Caco-2 (cell line): ENCODE measurements around the gene COL5A1. TPM values are rescaled to one million over a fixed set of nuclear protein-coding genes. Genes with fewer than 3 reads are reported as not detected.

Source experiments
- BruUV-seq: library from RNA; stranded (reverse); fragments of 400-500 nt; replicated peaks from 2 replicates; lab custom pipeline; 2021; lab: Mats Ljungman, UMichigan
- CTCF ChIA-PET: fragments of 300-600 bp; sonication (Branson Sonifier 250); formaldehyde crosslinking; loops from one replicate; lab custom pipeline; 2022; ENCODE audit warnings: antibody characterized with exemption; lab: Charles Lee
- POLR2A ChIA-PET: fragments of 300-600 bp; sonication (Branson Sonifier 250); formaldehyde crosslinking; loops from one replicate; lab custom pipeline; 2022; ENCODE audit warnings: antibody characterized with exemption; lab: Charles Lee
- DNase-seq, 2 experiments: peaks; one replicate each; pipeline versions ENCODE4 v3.0.0 to v3.0.0-alpha.2; 2020 to 2022
- H3K27me3 ChIP-seq: replicated peaks from 2 replicates; pipeline ENCODE4 v1.6.0; 2011; ENCODE audit warnings: low read length; ENCODE audit not compliant: control insufficient read depth, insufficient read depth
- H3K36me3 ChIP-seq: 2 replicates; pipeline ENCODE4 v1.5.1; 2011; ENCODE audit warnings: low read length; ENCODE audit not compliant: control insufficient read depth, insufficient read depth
- H3K4me1 ChIP-seq: fragments of 250-450 bp; sonication (Bioruptor Pico); 2 replicates; pipeline ENCODE4 v1.5.1; 2020; ENCODE audit warnings: mild to moderate bottlenecking
- H3K4me3 ChIP-seq: 2 replicates; pipeline ENCODE4 v1.5.1; 2011; ENCODE audit warnings: low read depth, mild to moderate bottlenecking, control low read depth, low read length
- H3K9me3 ChIP-seq: fragments of 250-450 bp; sonication (Bioruptor Pico); 2 replicates; pipeline ENCODE4 v1.5.1; 2020; ENCODE audit warnings: mild to moderate bottlenecking, moderate library complexity
- H3K27ac Mint-ChIP-seq: one replicate; pipeline ENCODE4 v1.8.0; 2022; ENCODE audit warnings: mixed read lengths; ENCODE audit not compliant: unreplicated experiment
- H3K27me3 Mint-ChIP-seq: one replicate; pipeline ENCODE4 v1.8.0; 2022; ENCODE audit warnings: mixed read lengths; ENCODE audit not compliant: insufficient read depth, unreplicated experiment
- H3K36me3 Mint-ChIP-seq: one replicate; pipeline ENCODE4 v1.8.0; 2022; ENCODE audit warnings: mild to moderate bottlenecking, mixed read lengths; ENCODE audit not compliant: insufficient read depth, unreplicated experiment
- H3K4me1 Mint-ChIP-seq: one replicate; pipeline ENCODE4 v1.8.0; 2022; ENCODE audit warnings: low read depth, mixed read lengths; ENCODE audit not compliant: unreplicated experiment
- H3K4me3 Mint-ChIP-seq: one replicate; pipeline ENCODE4 v1.8.0; 2022; ENCODE audit warnings: mild to moderate bottlenecking, moderate library complexity, mixed read lengths; ENCODE audit not compliant: unreplicated experiment
- H3K9me3 Mint-ChIP-seq: one replicate; pipeline ENCODE4 v1.8.0; 2022; ENCODE audit warnings: mixed read lengths; ENCODE audit not compliant: unreplicated experiment
- CTCF ChIP-seq, 2 experiments: fragments of 200-600 bp in 1 of 2; IDR thresholded peaks; 1 replicate in 1 of 2; 2 replicates in 1 of 2; pipeline versions ENCODE4 v1.5.1 to v1.8.0; 2011 to 2022; ENCODE audit warnings: antibody characterized with exemption in 1 of 2, control low read depth in 1 of 2, inconsistent platforms in 1 of 2, low read depth in 1 of 2, low read length in 1 of 2, mild to moderate bottlenecking in 1 of 2, moderate library complexity in 1 of 2; ENCODE audit not compliant: insufficient read depth in 1 of 2, severe bottlenecking in 1 of 2, unreplicated experiment in 1 of 2
- intact Hi-C: fragments of 100-400 bp; cut with micrococcal nuclease; formaldehyde crosslinking; loops from one replicate; pipeline ENCODE4 v1.10.0; 2022; ENCODE audit not compliant: unreplicated experiment
- total RNA-seq: library from RNA; stranded (reverse); gene quantifications from 2 replicates; pipeline ENCODE4 v1.2.3, GENCODE V29; 2022

Gene COL5A1
- total RNA-seq, 1 experiment from 2014 or later = 4.8 TPM

DNA sequence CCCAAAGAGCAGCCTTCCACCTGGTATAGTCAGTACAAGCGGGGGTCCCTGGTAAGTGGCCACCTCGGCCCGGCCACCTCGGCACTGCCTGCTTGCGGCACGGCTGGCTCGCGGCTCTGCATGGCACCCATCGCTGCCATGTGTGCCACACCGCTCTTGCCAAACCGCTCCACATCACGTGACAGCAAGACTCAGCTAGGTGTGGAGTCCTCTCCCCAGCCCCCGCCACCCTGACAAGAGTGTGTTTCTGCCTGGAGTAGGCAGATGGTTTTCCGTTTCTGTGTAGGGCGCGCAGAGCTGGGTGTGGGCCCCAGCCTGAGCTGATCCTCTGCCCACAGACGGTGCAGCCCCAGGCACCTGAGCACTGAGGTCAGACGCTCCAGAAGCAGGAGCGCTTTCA lies 188.5 kb downstream of the COL5A1 start:
- Histone ChIP-seq H3K9me3 (no peaks in the 10 kb centered on the region), H3K4me3 (no peak overlapping the region), H3K36me3 (no peaks in the 10 kb centered on the region), H3K27me3 (no peaks in the 10 kb centered on the region), H3K4me1 (no peaks in the 10 kb centered on the region)
- no TSS peak for BruUV-seq
- ChIA-PET POLR2A (no interaction called here), CTCF (no interaction called here)
- Mint-ChIP-seq H3K9me3 (no peaks in the 10 kb centered on the region), H3K4me3 (no peak overlapping the region), H3K27ac (no peak overlapping the region), H3K36me3 (no peaks in the 10 kb centered on the region), H3K4me1 (no peaks in the 10 kb centered on the region), H3K27me3 (no peaks in the 10 kb centered on the region)
- TF ChIP-seq CTCF (IDR thresholded peaks at IDR 0.05; ENCODE audit: insufficient read depth in 1 of 2, low read depth in 1 of 2, low read length in 1 of 2, severe bottlenecking in 1 of 2, unreplicated experiment in 1 of 2) = no peak
- DNase-seq = no peak
- intact Hi-C loops = no loop called here

GRCh38 chr9:134830926-134831720 lies 189.5 kb downstream of the COL5A1 start:
- no peak overlapping the region for H3K4me3 Mint-ChIP-seq
- Histone ChIP-seq H3K4me1 (no peaks in the 10 kb centered on the region), H3K36me3 (no peaks in the 10 kb centered on the region), H3K27me3 (no peaks in the 10 kb centered on the region), H3K9me3 (no peaks in the 10 kb centered on the region), H3K4me3 (no peak overlapping the region)
- no peaks in the 10 kb centered on the region for H3K27me3 Mint-ChIP-seq
- no peaks in the 10 kb centered on the region for H3K9me3 Mint-ChIP-seq
- no TSS peak for BruUV-seq
- intact Hi-C loops = no loop called here
- H3K4me1 Mint-ChIP-seq = no peaks in the 10 kb centered on the region
- no peak for TF ChIP-seq CTCF (IDR thresholded peaks at IDR 0.05; ENCODE audit: insufficient read depth in 1 of 2, low read depth in 1 of 2, low read length in 1 of 2, severe bottlenecking in 1 of 2, unreplicated experiment in 1 of 2)
- DNase-seq = no peak
- no peak overlapping the region for H3K27ac Mint-ChIP-seq
- POLR2A ChIA-PET = no interaction called here
- no peaks in the 10 kb centered on the region for H3K36me3 Mint-ChIP-seq
- CTCF ChIA-PET = no interaction called here

DNA sequence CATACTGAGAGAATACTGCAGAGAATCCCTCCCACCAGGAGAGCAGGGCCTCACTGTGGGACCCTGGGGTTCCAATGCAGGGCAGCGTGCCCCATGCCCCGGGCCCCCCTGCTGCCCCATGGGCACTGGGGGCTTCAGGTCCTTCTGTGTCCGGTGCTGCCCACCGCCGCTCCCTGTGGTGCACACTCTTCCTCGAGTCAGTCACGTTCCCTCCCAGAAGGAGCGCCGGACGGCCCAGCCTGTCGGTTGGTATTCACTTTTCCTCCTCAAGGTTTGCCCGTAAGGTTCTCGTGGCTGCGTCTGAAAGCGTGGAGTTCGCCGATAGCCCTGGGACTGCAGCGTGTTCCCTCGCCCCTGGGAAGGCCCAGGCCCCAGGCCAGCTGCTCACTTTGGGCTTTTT lies 190.9 kb downstream of the COL5A1 start:
- H3K9me3 Mint-ChIP-seq = no peaks in the 10 kb centered on the region
- no peaks in the 10 kb centered on the region for H3K27me3 Mint-ChIP-seq
- H3K4me3 Mint-ChIP-seq = no peak overlapping the region
- Histone ChIP-seq H3K4me1 (no peaks in the 10 kb centered on the region), H3K9me3 (no peaks in the 10 kb centered on the region), H3K27me3 (no peaks in the 10 kb centered on the region), H3K4me3 (no peak overlapping the region), H3K36me3 (no peaks in the 10 kb centered on the region)
- intact Hi-C loops = no loop called here
- no peak for DNase-seq
- TF ChIP-seq CTCF (IDR thresholded peaks at IDR 0.05; ENCODE audit: insufficient read depth in 1 of 2, low read depth in 1 of 2, low read length in 1 of 2, severe bottlenecking in 1 of 2, unreplicated experiment in 1 of 2) = no peak
- H3K4me1 Mint-ChIP-seq = no peaks in the 10 kb centered on the region
- CTCF ChIA-PET = no interaction called here
- BruUV-seq = no TSS peak
- POLR2A ChIA-PET = no interaction called here
- H3K36me3 Mint-ChIP-seq = no peaks in the 10 kb centered on the region
- no peak overlapping the region for H3K27ac Mint-ChIP-seq
